H1 (cell line): ENCODE data around the gene IFI30. TPM values are rescaled to one million over a fixed set of nuclear protein-coding genes. Genes with fewer than 3 reads are reported as not detected.

Experiments used
- KDM5A ChIP-seq: fragments of 200-600 bp; IDR thresholded peaks from 2 replicates; pipeline ENCODE4 v1.7.1; 2012; ENCODE audit warnings: mild to moderate bottlenecking, low read length, inconsistent platforms, mixed read lengths
- MAFK ChIP-seq: IDR thresholded peaks from 2 replicates; pipeline ENCODE4 v1.6.1; 2012; ENCODE audit warnings: low read depth, mild to moderate bottlenecking, improper control_type of control experiment, low read length
- RNF2 ChIP-seq: fragments of 200-900, 300-1000 bp; sonication (generic); IDR thresholded peaks from 2 replicates; pipeline ENCODE4 v1.7.1; 2016; ENCODE audit warnings: borderline replicate concordance, low read depth, mild to moderate bottlenecking, antibody characterized with exemption, low read length; ENCODE audit not compliant: poor library complexity, severe bottlenecking; ENCODE audit errors: missing control alignments
- SIX5 ChIP-seq: IDR thresholded peaks from 2 replicates; pipeline ENCODE4 v1.6.1; 2011; ENCODE audit warnings: mild to moderate bottlenecking, low read depth, low read length
- SP2 ChIP-seq: IDR thresholded peaks from 2 replicates; pipeline ENCODE4 v1.6.1; 2012; ENCODE audit warnings: mild to moderate bottlenecking, low read length, inconsistent platforms
- polyA plus RNA-seq, 7 experiments: library from polyadenylated mRNA; depleted of rRNA in 3 of 7; stranded (reverse) in 5 of 7; unstranded in 2 of 7; fragments of >200 nt in 5 of 7; fragments of 200-250 nt in 2 of 7; gene quantifications; 1 replicate in 5 of 7; 2 replicates in 1 of 7; 4 replicates in 1 of 7; pipeline versions ENCODE4 v1.2.1 to v1.2.3, GENCODE V29; 2011 to 2013; ENCODE audit warnings: missing spikeins in 2 of 7, mixed read lengths in 2 of 7
- total RNA-seq: library from RNA; stranded (reverse); fragmentation: NEBNext Ultra II Directional; extraction: Animal tissue kit (Norgen Biotek cat#: 25700); gene quantifications from 2 replicates; pipeline ENCODE4 v1.2.1, GENCODE V29; 2021

Gene IFI30
- total and polyA plus RNA-seq, 2 of the 8 experiments (the other 6 are each of a cell fraction or from before 2014, with no cell fraction given) = 28.9 to 62.4 TPM

- no peak for TF ChIP-seq SIX5
- no peak for TF ChIP-seq RNF2
- no peak for TF ChIP-seq MAFK
- no peak for TF ChIP-seq KDM5A
- no peak for TF ChIP-seq SP2
Observed at GRCh38 chr19:18152817-18153555, 20.6 kb upstream of the IFI30 start, which contains the start of gene PIK3R2 (continued).
